HG03175 (cell line): ENCODE results near the gene ADORA2B.
"Not testable (repeated sequence)": the region's sequence is repeated elsewhere in the genome, so short reads cannot be mapped to it uniquely, and the experiment has no call there.

Experiments
- ATAC-seq: cut with Tn5 transposase; IDR thresholded peaks from one replicate; pipeline ENCODE4 v1.9.1; 2021; ENCODE audit warnings: mild to moderate bottlenecking, moderate library complexity; ENCODE audit not compliant: unreplicated experiment

The ADORA2B gene

GRCh38 chr17:15921640-15922039, 23.3 kb upstream of the ADORA2B start:
- no peak for ATAC-seq

- no peak for ATAC-seq
Observed at GRCh38 chr17:15922586-15922985, 22.3 kb upstream of the ADORA2B start.

DNA sequence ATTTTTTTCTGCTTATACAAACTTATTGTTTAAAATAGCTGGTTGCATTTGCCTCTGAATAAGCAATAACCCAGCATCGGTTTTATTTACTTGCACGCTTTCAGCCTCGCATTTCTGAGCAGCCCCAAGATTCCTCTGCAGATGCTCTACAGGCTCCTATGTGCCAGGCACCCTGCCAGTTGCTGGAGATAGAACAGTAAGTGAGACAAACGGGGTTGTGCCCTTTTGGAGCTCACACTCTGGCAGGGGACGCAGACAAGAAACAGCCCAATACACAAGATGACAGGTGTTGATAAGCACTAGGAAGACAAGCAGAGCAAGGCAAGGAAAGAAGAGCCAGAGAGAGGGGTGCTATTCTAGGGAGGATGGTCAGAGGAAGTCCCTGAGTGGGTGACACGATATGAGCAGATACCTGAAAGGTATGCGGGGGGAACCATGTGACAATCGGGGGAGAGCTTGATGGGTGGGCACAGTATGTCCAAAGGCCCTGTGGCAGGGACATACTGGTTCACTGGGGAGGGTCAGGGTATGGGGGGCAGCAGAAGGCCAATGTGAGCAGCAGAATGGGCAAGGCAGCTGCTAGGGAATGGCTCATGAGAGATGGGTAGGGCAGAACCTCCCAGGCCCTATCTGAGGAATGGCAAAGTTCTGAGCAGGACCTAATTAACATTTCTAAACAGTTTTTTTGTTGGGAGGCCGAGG, 18.7 kb upstream of the ADORA2B start:
- no peak for ATAC-seq

DNA sequence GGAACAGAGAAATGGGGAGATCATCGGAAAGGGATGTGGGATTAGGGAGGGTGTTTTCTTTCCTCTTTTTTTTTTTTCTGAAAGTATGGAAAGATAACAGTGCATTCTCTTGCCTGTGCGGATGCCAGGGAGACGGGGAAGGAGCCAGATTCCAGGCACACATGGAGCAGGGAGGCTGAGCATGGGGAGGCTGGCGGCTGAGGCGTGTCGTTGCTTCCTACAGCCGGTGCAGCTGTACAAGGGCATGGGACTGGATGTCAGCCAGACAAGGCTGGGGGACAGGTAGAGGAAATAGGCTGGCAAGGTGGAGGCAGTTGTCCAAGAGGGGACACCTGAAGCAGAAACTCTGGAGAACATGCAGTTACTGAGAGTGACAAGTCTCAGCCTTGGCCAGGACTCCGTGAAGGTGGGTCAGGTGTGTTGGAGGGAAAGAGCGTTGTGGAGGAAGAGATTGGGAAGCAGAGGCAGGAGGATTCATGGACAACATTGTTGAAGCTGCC, 16.6 kb upstream of the ADORA2B start:
- ATAC-seq, result no peak

- no peak for ATAC-seq
Observed at GRCh38 chr17:15929941-15930340, 15.0 kb upstream of the ADORA2B start.

GRCh38 chr17:15930426-15930825, 14.5 kb upstream of the ADORA2B start:
- no peak for ATAC-seq

DNA sequence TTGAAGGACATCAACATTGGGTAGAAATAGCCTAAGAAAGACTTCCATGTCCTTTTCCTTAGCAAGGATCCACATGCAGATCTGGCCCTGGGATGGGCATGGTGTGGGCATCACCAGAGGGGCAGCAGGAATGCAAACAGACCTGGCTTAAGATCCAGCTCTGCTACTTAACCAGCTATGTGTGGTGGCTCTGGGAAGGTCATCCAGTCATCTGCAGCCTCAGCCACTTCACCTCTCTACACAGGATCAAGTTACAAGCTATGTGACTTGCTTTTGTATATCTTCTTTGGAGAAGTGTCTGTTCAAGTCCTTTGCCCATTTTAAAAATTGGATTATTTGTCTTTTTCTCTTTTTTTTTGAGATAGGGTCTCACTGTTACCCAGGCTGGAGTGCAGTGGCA, 13.5 kb upstream of the ADORA2B start:
- no peak for ATAC-seq

- ATAC-seq, result no peak
Observed at GRCh38 chr17:15934866-15935265, 10.1 kb upstream of the ADORA2B start.

GRCh38 chr17:15935891-15936290, 9.0 kb upstream of the ADORA2B start:
- no peak for ATAC-seq

DNA sequence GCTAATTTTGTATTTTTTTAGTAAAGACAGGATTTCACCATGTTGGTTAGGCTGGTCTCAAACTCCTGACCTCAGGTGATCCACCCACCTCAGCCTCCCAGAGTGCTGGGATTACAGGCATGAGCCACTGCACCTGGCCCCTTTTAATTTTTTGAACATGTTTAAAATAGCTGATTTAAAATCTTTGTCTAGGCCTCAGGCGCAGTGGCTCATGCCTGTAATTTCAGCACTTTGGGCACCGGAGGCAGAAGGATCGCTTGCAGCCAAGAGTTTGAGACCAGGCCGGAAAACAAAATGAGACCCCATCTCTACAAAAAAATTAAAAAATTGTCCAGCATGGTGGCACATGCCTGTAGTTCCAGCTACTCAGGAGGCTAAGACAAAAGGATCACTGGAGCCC, 8.4 kb upstream of the ADORA2B start:
- ATAC-seq, result not testable (repeated sequence)

GRCh38 chr17:15941781-15942180, 3.1 kb upstream of the ADORA2B start:
- ATAC-seq, result no peak

DNA sequence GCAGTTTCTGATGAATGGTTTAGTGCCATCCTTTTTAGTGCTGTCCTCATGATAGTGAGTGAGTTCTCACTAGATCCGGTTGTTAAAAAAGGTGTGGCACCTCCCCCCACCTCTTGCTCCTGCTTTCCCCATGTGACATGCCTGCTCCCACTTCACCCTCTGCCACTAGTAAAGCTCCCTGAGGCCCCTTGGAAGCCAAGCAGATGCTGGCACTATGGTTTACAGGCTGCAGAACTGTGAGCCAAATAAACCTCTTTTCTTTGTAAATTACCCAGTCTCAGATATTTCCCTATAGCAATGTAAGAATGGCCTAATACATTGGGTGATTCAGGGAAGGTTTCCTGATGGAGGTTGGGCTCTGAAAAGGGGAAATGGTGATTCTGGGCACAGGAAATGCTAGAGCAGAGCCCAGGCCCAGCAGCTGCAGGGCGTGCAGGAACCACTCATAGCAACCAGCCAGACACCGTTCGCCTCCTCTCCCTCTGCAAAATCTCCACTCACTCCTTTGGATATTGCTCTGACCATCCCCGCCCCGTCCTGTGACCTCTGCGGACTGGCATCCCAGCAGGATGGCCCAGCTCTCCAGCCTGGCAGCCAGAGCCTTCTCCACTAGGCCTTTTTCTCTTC, 2.6 kb upstream of the ADORA2B start:
- ATAC-seq, result no peak

GRCh38 chr17:15943971-15944758, 765 bp upstream of the ADORA2B start:
- no peak for ATAC-seq

DNA sequence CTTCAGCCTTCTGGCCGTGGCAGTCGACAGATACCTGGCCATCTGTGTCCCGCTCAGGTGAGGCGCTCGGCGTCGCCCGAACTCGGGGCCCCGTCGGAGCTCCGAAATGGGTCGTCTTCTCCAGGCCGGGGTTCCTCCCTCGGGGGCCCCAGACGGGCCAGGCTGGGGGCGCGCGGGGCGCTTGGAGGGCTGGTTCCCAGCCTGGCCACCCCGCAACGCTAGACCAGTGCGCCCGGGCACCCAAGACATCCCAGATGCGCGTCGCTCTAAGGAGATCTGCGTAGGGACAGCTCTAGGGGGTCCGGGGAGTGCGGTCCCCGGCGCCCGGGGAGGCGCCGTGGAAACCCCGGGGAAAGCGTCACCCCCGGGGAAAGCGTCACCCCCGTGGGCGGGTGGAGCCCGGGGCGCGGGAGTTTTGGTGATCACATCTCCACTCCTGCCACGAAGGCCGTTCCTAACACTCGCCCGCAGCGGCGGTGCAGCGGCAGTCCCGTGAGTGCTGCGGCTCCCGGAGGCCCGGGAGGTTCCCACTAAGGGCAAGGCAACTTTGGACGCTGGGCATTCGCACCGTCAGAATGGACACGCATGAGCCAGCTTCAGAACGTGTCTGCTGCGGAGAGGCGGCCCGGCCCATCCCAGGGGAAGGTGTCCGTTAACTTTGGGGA, 729 bp downstream of the ADORA2B start:
- ATAC-seq, result no peak

DNA sequence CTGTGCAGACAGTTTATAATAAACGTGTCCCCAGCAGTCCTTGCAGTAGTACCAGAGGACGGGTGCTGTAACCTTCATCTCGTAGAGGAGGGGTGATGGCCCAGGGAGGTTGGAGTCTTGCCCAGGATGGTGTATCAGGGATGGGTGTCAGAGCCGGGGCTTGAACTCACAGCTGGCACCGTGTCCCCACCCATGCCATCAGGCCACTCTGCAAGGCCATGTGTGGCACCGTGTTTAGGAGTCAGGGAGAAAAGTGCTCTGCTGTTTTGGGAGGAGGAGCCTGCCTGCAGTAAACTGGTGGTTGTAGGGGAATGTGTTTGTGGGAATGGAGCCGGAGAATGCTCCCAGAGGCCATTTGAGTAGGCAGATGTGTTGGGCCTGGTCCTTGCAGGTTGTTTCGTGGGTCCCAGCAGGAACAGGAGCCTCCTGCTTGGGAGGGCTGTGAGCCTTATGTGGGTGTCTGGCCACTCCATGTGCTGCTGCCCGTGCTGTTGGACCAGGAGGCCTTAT, 1.7 kb downstream of the ADORA2B start:
- ATAC-seq, result no peak

DNA sequence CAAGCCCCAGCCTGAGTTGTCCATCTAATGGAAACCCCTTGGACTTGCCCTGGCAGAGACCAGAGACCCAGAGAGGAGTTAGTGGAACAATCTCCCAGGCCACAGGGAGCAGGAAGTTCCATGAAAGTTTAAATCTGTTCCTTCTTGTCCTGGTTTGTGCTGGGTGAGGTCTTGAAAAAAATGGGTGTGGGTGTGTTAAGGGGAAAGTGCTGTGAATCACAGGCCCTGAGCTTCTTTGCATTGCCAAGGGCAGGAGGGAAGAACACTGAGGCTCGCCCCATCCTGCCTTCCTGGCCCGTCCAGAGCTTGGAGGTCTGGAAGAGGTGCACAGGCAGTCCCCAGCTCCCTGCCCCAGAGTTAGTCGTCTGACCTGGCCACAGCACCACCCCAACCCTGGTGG, 2.3 kb downstream of the ADORA2B start:
- ATAC-seq, result no peak

GRCh38 chr17:15947976-15948752, 3.2 kb downstream of the ADORA2B start:
- ATAC-seq, result no peak

GRCh38 chr17:15951368-15952047, 6.6 kb downstream of the ADORA2B start:
- no peak for ATAC-seq

DNA sequence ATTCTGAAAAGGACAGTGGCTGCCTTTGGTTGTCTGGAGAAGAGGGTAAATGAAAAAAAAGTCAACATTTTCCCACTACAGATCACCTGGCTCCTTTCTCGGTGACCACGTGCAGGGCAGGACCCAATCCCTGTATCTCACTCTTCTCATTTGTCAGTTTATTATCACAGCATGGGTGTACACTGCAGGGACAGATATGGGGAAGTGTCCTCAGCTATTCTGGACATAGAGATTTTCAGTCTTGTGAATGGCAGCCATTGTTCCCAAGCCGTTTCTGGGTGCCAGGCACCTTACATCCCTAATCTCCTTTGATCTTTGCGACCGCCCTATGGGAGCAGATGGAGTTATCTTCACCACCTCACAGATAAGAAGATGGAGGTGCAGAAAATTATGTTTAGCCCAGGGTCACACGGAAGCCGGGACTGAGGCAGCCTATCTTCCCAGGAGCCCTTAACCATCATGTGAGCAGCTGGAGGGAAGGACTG, 7.2 kb downstream of the ADORA2B start:
- ATAC-seq, result no peak
